Endothelial cell of umbilical vein (primary cell): ENCODE measurements around the gene MCM8. TPM values are rescaled to one million over a fixed set of nuclear protein-coding genes. Genes with fewer than 3 reads are reported as not detected.

Experiments used
- BruUV-seq: library from RNA; stranded (reverse); fragments of 400-500 nt; replicated peaks from 2 replicates; lab custom pipeline; 2021; lab: Mats Ljungman, UMichigan
- CTCF ChIA-PET: fragments of 300-600, 350-600 bp; sonication (Branson Sonifier 250); formaldehyde crosslinking; loops from one replicate; lab custom pipeline; 2021; ENCODE audit warnings: antibody characterized with exemption, inconsistent platforms; lab: Charles Lee
- POLR2A ChIA-PET: fragments of 300-600, 350-600 bp; sonication (Branson Sonifier 250); formaldehyde crosslinking; loops from one replicate; lab custom pipeline; 2021; ENCODE audit warnings: antibody characterized with exemption, inconsistent platforms; lab: Charles Lee
- DNase-seq: peaks from one replicate; pipeline ENCODE4 v3.0.0-alpha.2; 2011; ENCODE audit warnings: low read depth, low spot score
- FAIRE-seq: peaks from 2 replicates; lab custom pipeline; 2011; peaks lifted over from hg19 to GRCh38; lab: Jason Lieb, UNC
- H2AFZ ChIP-seq: 2 replicates; pipeline ENCODE4 v1.6.0; 2012; ENCODE audit warnings: low read depth, low read length, control low read depth, inconsistent platforms
- H3K27ac ChIP-seq: 2 replicates; pipeline ENCODE4 v1.5.1; 2011; ENCODE audit warnings: low read depth, mild to moderate bottlenecking, control low read depth, low read length, moderate library complexity; ENCODE audit not compliant: insufficient read depth
- H3K27me3 ChIP-seq, 2 experiments: 2 replicates each; pipeline versions ENCODE4 v1.6.0 to v1.6.1; 2011; ENCODE audit warnings: low read length in 2 of 2, mixed read lengths in 1 of 2; ENCODE audit not compliant: control insufficient read depth in 2 of 2, insufficient read depth in 2 of 2
- H3K36me3 ChIP-seq, 2 experiments: 2 replicates in 1 of 2; 3 replicates in 1 of 2; pipeline ENCODE4 v1.5.1; 2011; ENCODE audit warnings: low read length in 2 of 2, mild to moderate bottlenecking in 1 of 2, moderate library complexity in 1 of 2; ENCODE audit not compliant: control insufficient read depth in 2 of 2, insufficient read depth in 2 of 2; ENCODE audit errors: extremely low read depth in 1 of 2
- H3K4me1 ChIP-seq: 3 replicates; pipeline ENCODE4 v1.5.1; 2011; ENCODE audit warnings: mild to moderate bottlenecking, low read length; ENCODE audit not compliant: control insufficient read depth, insufficient read depth; ENCODE audit errors: extremely low read depth
- H3K4me2 ChIP-seq: 2 replicates; pipeline ENCODE4 v1.6.1; 2011; ENCODE audit warnings: low read length, control low read depth, mixed read lengths; ENCODE audit not compliant: insufficient read depth
- H3K4me3 ChIP-seq, 3 experiments: fragments of 200-600 bp in 1 of 3; sonication (generic), shearing (Covaris generic) in 1 of 3; replicated peaks in 1 of 3; 2 replicates each; pipeline ENCODE4 v1.5.1; 2011 to 2016; ENCODE audit warnings: control low read depth in 3 of 3, low read length in 3 of 3, mild to moderate bottlenecking in 2 of 3, inconsistent platforms in 1 of 3, low read depth in 1 of 3, moderate library complexity in 1 of 3; ENCODE audit not compliant: insufficient read depth in 1 of 3
- H3K79me2 ChIP-seq: 2 replicates; pipeline ENCODE4 v1.6.0; 2012; ENCODE audit warnings: low read length, inconsistent platforms; ENCODE audit not compliant: control insufficient read depth, insufficient read depth
- H3K9ac ChIP-seq: replicated peaks from 2 replicates; pipeline ENCODE3; 2011; ENCODE audit warnings: low read length, control low read depth; ENCODE audit not compliant: insufficient read depth; ENCODE audit errors: extremely low read depth
- H3K9me1 ChIP-seq: replicated peaks from 3 replicates; pipeline ENCODE4 v1.6.0; 2011; ENCODE audit warnings: mild to moderate bottlenecking, low read length; ENCODE audit not compliant: control insufficient read depth, insufficient read depth; ENCODE audit errors: extremely low read depth
- H3K9me3 ChIP-seq: replicated peaks from 2 replicates; pipeline ENCODE4 v1.5.1; 2012; ENCODE audit warnings: low read length, inconsistent platforms; ENCODE audit not compliant: control insufficient read depth, insufficient read depth
- H4K20me1 ChIP-seq: replicated peaks from 2 replicates; pipeline ENCODE3; 2011; ENCODE audit warnings: mild to moderate bottlenecking, low read length; ENCODE audit not compliant: control insufficient read depth, insufficient read depth; ENCODE audit errors: extremely low read depth
- CTCF ChIP-seq, 2 donors: IDR thresholded peaks; 1 replicate in 1 of 2; 2 replicates in 1 of 2; pipeline ENCODE4 v1.5.1; 2011; ENCODE audit warnings: low read length in 2 of 2, mild to moderate bottlenecking in 2 of 2, moderate library complexity in 2 of 2, control low read depth in 1 of 2, inconsistent platforms in 1 of 2, low read depth in 1 of 2; ENCODE audit not compliant: insufficient read depth in 1 of 2; ENCODE audit errors: extremely low read depth in 1 of 2
- EZH2 ChIP-seq: IDR thresholded peaks from 2 replicates; pipeline ENCODE4 v1.6.1; 2012; ENCODE audit warnings: borderline replicate concordance, low read depth, mild to moderate bottlenecking, moderate library complexity, low read length, inconsistent platforms; ENCODE audit not compliant: severe bottlenecking
- FOS ChIP-seq: IDR thresholded peaks from 2 replicates; pipeline ENCODE4 v1.6.1; 2011; ENCODE audit warnings: mild to moderate bottlenecking, low read length, moderate library complexity, borderline replicate concordance; ENCODE audit not compliant: insufficient read depth
- GATA2 ChIP-seq: IDR thresholded peaks from 2 replicates; pipeline ENCODE4 v1.7.0; 2011; ENCODE audit warnings: low read depth, mild to moderate bottlenecking, moderate library complexity, mixed read lengths, low read length; ENCODE audit not compliant: insufficient read length, insufficient read depth
- JUN ChIP-seq: IDR thresholded peaks from 2 replicates; pipeline ENCODE4 v1.6.1; 2011; ENCODE audit warnings: borderline replicate concordance, low read depth; ENCODE audit not compliant: insufficient read length, insufficient read depth
- MYC ChIP-seq: IDR thresholded peaks from one replicate; pipeline ENCODE4 v1.6.1; 2011; ENCODE audit warnings: mild to moderate bottlenecking, low read depth, low read length
- POLR2A ChIP-seq: IDR thresholded peaks from 2 replicates; pipeline ENCODE4 v1.6.1; 2012; ENCODE audit warnings: low read depth, mild to moderate bottlenecking, control low read depth, low read length
- POLR2AphosphoS5 ChIP-seq: IDR thresholded peaks from 2 replicates; pipeline ENCODE4 v1.6.1; 2012; ENCODE audit warnings: low read depth, mild to moderate bottlenecking, control low read depth, low read length, moderate library complexity; ENCODE audit not compliant: insufficient read depth
- dilution Hi-C: fragments of 300-500 bp; cut with MboI; formaldehyde crosslinking; loops from one replicate; pipeline ENCODE4 v1.15.0; 2019; ENCODE audit warnings: low sequenced_read_pairs; ENCODE audit not compliant: extremely low pct_ligation_motif_present
- intact Hi-C: fragments of 100-400 bp; cut with micrococcal nuclease; formaldehyde crosslinking; loops from one replicate; pipeline ENCODE4 v1.10.0; 2022
- polyA plus RNA-seq, 4 experiments: library from polyadenylated mRNA; depleted of rRNA in 3 of 4; stranded (reverse) in 3 of 4; unstranded in 1 of 4; fragments of >200 nt; gene quantifications; 2 replicates each; pipeline versions ENCODE4 v1.2.1 to v1.2.3, GENCODE V29; 2011 to 2012; ENCODE audit warnings: missing spikeins in 1 of 4
- total RNA-seq: library from RNA; stranded (reverse); gene quantifications from 2 replicates; pipeline ENCODE4 v1.2.3, GENCODE V29; 2021
- TF ChIP-seq, protein P1 (sequence below): IDR thresholded peaks from 2 replicates; pipeline ENCODE4 v1.6.1; 2011; ENCODE audit not compliant: insufficient read depth, insufficient read length

MCM8 gene
- total and polyA plus RNA-seq, 2 donors (not counting 3 experiments of a cell fraction or from before 2014, with no cell fraction given), result 2.9 to 14.4 TPM

DNA sequence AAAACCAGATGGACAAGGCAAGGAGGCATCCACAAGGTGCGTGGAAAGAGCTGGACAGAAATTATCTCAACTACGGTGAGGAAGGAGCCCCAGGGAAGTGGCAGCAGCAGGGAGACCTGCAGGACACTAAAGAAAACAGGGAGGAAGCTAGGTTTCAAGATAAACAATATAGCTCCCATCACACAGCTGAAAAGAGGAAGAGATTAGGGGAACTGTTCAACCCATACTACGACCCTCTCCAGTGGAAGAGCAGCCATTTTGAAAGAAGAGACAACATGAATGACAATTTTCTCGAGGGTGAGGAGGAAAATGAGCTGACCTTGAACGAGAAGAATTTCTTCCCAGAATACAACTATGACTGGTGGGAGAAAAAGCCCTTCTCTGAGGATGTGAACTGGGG, 27.0 kb upstream of the MCM8 start:
- no peak overlapping the region for H2AFZ ChIP-seq
- no peaks in the 10 kb centered on the region for H3K9me3 ChIP-seq
- H3K36me3 ChIP-seq, result no peaks in the 10 kb centered on the region
- H3K4me1 ChIP-seq, result peaks cover 15% of the 10 kb centered on the region
- no peak overlapping the region for H3K9ac ChIP-seq
- POLR2A ChIA-PET, result no interaction called here
- H3K79me2 ChIP-seq, result no peaks in the 10 kb centered on the region
- BruUV-seq, result no TSS peak
- FAIRE-seq, result no peak
- H4K20me1 ChIP-seq, result no peaks in the 10 kb centered on the region
- intact Hi-C loops (no loop called here), dilution Hi-C loops (no loop called here)
- TF ChIP-seq FOS, result no peak
- no peak for TF ChIP-seq EZH2
- no peak for TF ChIP-seq JUN
- TF ChIP-seq GATA2, result no peak
- no peak for TF ChIP-seq POLR2AphosphoS5
- TF ChIP-seq CTCF (IDR thresholded peaks at IDR 0.05; ENCODE audit: extremely low read depth in 1 of 2, insufficient read depth in 1 of 2, low read depth in 1 of 2, low read length in 2 of 2), result no peak
- no peak for TF ChIP-seq POLR2A
- TF ChIP-seq, protein P1, sequence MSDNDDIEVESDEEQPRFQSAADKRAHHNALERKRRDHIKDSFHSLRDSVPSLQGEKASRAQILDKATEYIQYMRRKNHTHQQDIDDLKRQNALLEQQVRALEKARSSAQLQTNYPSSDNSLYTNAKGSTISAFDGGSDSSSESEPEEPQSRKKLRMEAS, result no peak
- no peak for TF ChIP-seq MYC
- no peaks in the 10 kb centered on the region for H3K9me1 ChIP-seq
- H3K27ac ChIP-seq, result no peak overlapping the region
- no peak overlapping the region for H3K4me3 ChIP-seq
- CTCF ChIA-PET, result interaction anchor here (0.6 to 1.8 kb wide), 3 partner anchors 10 to 394 kb away, joined by 3 to 4 read pairs (median 3); no protein-coding TSS in a partner anchor
- peaks cover 1 to 13% of the 10 kb centered on the region in 2 experiments for H3K27me3 ChIP-seq
- DNase-seq, result no peak
- H3K4me2 ChIP-seq, result no peak overlapping the region
